Transverse colon (tissue), 4 donors: ENCODE data around the gene NRF1.

Experiments used
- CTCF ChIP-seq, 5 experiments: fragments of 200-600 bp in 3 of 5; fragments of 450-650 bp in 2 of 5; sonication (generic) in 3 of 5; IDR thresholded peaks; 1 replicate in 2 of 5; 2 replicates in 3 of 5; pipeline ENCODE4 v1.5.1; 2016 to 2017; ENCODE audit warnings: antibody characterized with exemption in 5 of 5, inconsistent platforms in 3 of 5, mild to moderate bottlenecking in 2 of 5, moderate library complexity in 1 of 5
- EP300 ChIP-seq: sonication (generic); formaldehyde crosslinking; IDR thresholded peaks from one replicate; pipeline ENCODE4 v1.6.1; 2017; ENCODE audit warnings: antibody characterized with exemption, low read depth
- POLR2A ChIP-seq: fragments of 450-650 bp; IDR thresholded peaks from one replicate; pipeline ENCODE4 v1.6.1; 2016; ENCODE audit warnings: antibody characterized with exemption, mild to moderate bottlenecking, moderate library complexity
- POLR2AphosphoS5 ChIP-seq, 3 donors: sonication (generic); formaldehyde crosslinking; IDR thresholded peaks; one replicate each; pipeline ENCODE4 v1.6.1; 2016; ENCODE audit warnings: antibody characterized with exemption in 3 of 3

DNA sequence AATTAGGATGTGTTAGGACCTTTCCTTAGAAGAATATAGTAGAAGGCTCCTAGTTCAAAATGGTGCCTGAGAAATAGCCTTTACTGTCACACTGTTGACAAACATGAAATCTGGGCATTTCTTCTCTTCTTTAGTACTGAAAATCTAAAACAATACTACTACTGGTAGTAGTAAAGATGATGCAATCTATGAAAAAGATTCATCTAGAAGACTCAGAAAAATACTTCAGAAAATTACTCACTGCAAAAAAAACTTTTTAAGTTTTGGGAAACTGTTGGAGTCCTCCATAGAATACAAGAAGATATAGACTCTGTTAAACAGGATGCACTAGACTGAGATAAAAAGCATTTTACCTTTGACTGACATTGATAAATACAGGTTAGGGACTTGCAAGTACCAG is 67.1 kb downstream of the NRF1 start:
- TF ChIP-seq CTCF (IDR thresholded peaks at IDR 0.05) (no peak), POLR2AphosphoS5 (IDR thresholded peaks at IDR 0.05) (no peak), EP300 (no peak), POLR2A (no peak)
